NCI-H82 treated with DMSO at 0.1 percent for 48 hours (cell line): ENCODE measurements around the gene LIPC.
A peak's percentile ranks its signal among the peaks of the same experiment; 100 is the strongest.

Source experiments
- DNase-seq: peaks from one replicate; lab custom pipeline; 2025; ENCODE audit not compliant: unreplicated experiment; lab: John Stamatoyannopoulos, UW

Gene LIPC

GRCh38 chr15:58431221-58432149 is at the start of gene LIPC:
TSS of gene LIPC (plus strand) at chr15:58431991. CDS start at chr15:58432033, 42 bp downstream.
- DNase-seq = no peak

GRCh38 chr15:58383876-58384275 is 47.9 kb upstream of the LIPC start:
- DNase-seq = no peak

- no peak for DNase-seq
Observed at GRCh38 chr15:58384667-58385066, 47.1 kb upstream of the LIPC start.

- DNase-seq = no peak
Observed at GRCh38 chr15:58386081-58386480, 45.7 kb upstream of the LIPC start.

GRCh38 chr15:58386641-58387040 is 45.1 kb upstream of the LIPC start:
- DNase-seq = no peak

- no peak for DNase-seq
Observed at GRCh38 chr15:58387130-58387529, 44.7 kb upstream of the LIPC start.

GRCh38 chr15:58388211-58388610 is 43.6 kb upstream of the LIPC start:
- no peak for DNase-seq

GRCh38 chr15:58390118-58390517 is 41.7 kb upstream of the LIPC start:
- DNase-seq = no peak

GRCh38 chr15:58390655-58391054 is 41.1 kb upstream of the LIPC start:
- no peak for DNase-seq

GRCh38 chr15:58391088-58391487 is 40.7 kb upstream of the LIPC start:
- DNase-seq = no peak

- DNase-seq = no peak
Observed at GRCh38 chr15:58392141-58392540, 39.6 kb upstream of the LIPC start.

GRCh38 chr15:58392611-58393161 is 39.1 kb upstream of the LIPC start:
- no peak for DNase-seq

- no peak for DNase-seq
Observed at GRCh38 chr15:58393241-58393662, 38.5 kb upstream of the LIPC start.

- DNase-seq = peak; percentile 56
Observed at GRCh38 chr15:58396181-58396580, 35.6 kb upstream of the LIPC start.

- DNase-seq = peak; percentile 79
Observed at GRCh38 chr15:58398071-58398470, 33.7 kb upstream of the LIPC start.

GRCh38 chr15:58398643-58399042 is 33.1 kb upstream of the LIPC start:
- DNase-seq = no peak

- no peak for DNase-seq
Observed at GRCh38 chr15:58399739-58400138, 32.1 kb upstream of the LIPC start.

- peak; percentile 37 for DNase-seq
Observed at GRCh38 chr15:58401276-58401675, 30.5 kb upstream of the LIPC start.

GRCh38 chr15:58401991-58402649 is 29.7 kb upstream of the LIPC start:
- DNase-seq = no peak

- no peak for DNase-seq
Observed at GRCh38 chr15:58403581-58403980, 28.2 kb upstream of the LIPC start.

GRCh38 chr15:58404020-58404419 is 27.8 kb upstream of the LIPC start:
- DNase-seq = no peak

GRCh38 chr15:58404722-58405121 is 27.1 kb upstream of the LIPC start:
- no peak for DNase-seq
